Hepatocyte (in vitro differentiated cells): ENCODE data around the gene AIP.

ENCODE experiments used
- EZH2phosphoT487 ChIP-seq: fragments of 200-600 bp; sonication (generic); IDR thresholded peaks from one replicate; pipeline ENCODE4 v1.6.1; 2018; ENCODE audit warnings: antibody characterized with exemption, mild to moderate bottlenecking, low read depth, moderate library complexity; ENCODE audit not compliant: unreplicated experiment, severe bottlenecking
- TF ChIP-seq, protein P1 (sequence below): fragments of 200-600 bp; sonication (generic); IDR thresholded peaks from 2 replicates; pipeline ENCODE4 v1.5.1; 2016; ENCODE audit warnings: antibody characterized with exemption, mild to moderate bottlenecking; ENCODE audit not compliant: poor library complexity

DNA sequence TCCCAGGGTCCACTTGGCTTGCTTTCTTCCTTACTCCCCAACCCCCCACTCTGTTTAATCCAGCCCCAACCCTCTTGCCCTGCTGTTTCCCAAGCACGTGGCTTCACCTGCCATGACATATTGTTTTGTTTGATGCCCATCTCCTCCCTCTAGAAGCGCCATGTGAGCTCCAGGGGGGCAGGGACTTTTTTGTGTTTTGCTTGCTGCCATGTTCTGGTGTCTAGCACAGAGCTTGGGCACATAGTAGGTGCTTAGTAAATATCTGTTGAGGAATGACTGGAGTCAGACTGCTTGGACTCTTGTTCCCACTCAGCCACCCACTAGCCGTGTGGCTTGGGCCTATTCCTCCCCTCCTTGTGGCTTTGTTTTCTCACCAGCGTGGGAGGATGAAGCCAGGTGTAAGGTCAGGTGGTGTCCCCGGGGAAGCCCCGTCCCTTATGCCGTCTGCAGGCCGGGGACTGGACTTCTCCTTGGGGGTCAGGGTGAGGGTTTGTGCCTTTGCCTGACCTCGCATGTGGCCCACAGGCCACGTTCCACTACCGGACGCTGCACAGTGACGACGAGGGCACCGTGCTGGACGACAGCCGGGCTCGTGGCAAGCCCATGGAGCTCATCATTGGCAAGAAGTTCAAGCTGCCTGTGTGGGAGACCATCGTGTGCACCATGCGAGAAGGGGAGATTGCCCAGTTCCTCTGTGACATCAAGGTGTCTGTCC, 3.8 kb downstream of the AIP start:
- TF ChIP-seq, protein P1, sequence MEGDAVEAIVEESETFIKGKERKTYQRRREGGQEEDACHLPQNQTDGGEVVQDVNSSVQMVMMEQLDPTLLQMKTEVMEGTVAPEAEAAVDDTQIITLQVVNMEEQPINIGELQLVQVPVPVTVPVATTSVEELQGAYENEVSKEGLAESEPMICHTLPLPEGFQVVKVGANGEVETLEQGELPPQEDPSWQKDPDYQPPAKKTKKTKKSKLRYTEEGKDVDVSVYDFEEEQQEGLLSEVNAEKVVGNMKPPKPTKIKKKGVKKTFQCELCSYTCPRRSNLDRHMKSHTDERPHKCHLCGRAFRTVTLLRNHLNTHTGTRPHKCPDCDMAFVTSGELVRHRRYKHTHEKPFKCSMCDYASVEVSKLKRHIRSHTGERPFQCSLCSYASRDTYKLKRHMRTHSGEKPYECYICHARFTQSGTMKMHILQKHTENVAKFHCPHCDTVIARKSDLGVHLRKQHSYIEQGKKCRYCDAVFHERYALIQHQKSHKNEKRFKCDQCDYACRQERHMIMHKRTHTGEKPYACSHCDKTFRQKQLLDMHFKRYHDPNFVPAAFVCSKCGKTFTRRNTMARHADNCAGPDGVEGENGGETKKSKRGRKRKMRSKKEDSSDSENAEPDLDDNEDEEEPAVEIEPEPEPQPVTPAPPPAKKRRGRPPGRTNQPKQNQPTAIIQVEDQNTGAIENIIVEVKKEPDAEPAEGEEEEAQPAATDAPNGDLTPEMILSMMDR = no peak
- no peak for TF ChIP-seq EZH2phosphoT487
